GM23338 (cell line): ENCODE results near the gene L1CAM.

Experiments used
- CREB1 ChIP-seq: fragments of 250-450 bp; sonication (Bioruptor Pico); IDR thresholded peaks from 2 replicates; pipeline ENCODE4 v1.5.0; 2020; ENCODE audit warnings: low read depth, mild to moderate bottlenecking, moderate library complexity
- ETS1 ChIP-seq: IDR thresholded peaks from 2 replicates; pipeline ENCODE4 v1.6.1; 2016; ENCODE audit warnings: antibody characterized with exemption
- EZH2 ChIP-seq: fragments of 200-600 bp; sonication (generic); IDR thresholded peaks from one replicate; pipeline ENCODE4 v1.8.0; 2017; ENCODE audit warnings: antibody characterized with exemption, mild to moderate bottlenecking, low read depth; ENCODE audit not compliant: unreplicated experiment
- EZH2phosphoT487 ChIP-seq: fragments of 200-600 bp; sonication (generic); IDR thresholded peaks from one replicate; pipeline ENCODE4 v1.8.1; 2018; ENCODE audit warnings: antibody characterized with exemption; ENCODE audit not compliant: unreplicated experiment
- JUNB ChIP-seq: IDR thresholded peaks from one replicate; pipeline ENCODE4 v1.6.1; 2016; ENCODE audit warnings: antibody characterized with exemption; ENCODE audit not compliant: unreplicated experiment
- POLR2AphosphoS5 ChIP-seq: IDR thresholded peaks from 2 replicates; pipeline ENCODE4 v1.6.1; 2016; ENCODE audit warnings: antibody characterized with exemption, low read depth
- STAT1 ChIP-seq: IDR thresholded peaks from one replicate; pipeline ENCODE4 v1.6.1; 2016; ENCODE audit warnings: antibody characterized with exemption; ENCODE audit not compliant: unreplicated experiment
- ZNF114 ChIP-seq: fragments of 250-450 bp; sonication (Bioruptor Pico); IDR thresholded peaks from 2 replicates; pipeline ENCODE4 v1.5.0; 2020; ENCODE audit warnings: mild to moderate bottlenecking, moderate library complexity
- ZNF331 ChIP-seq: fragments of 250-450 bp; sonication (Bioruptor Pico); IDR thresholded peaks from 2 replicates; pipeline ENCODE4 v1.5.0; 2020; ENCODE audit warnings: low read depth, mild to moderate bottlenecking, moderate library complexity
- ZNF462 ChIP-seq: fragments of 250-450 bp; sonication (Bioruptor Pico); IDR thresholded peaks from 2 replicates; pipeline ENCODE4 v1.5.0; 2020; ENCODE audit warnings: mild to moderate bottlenecking, moderate library complexity
- TF ChIP-seq, protein P1 (sequence below), 2 experiments: fragments of 200-600 bp in 1 of 2; sonication (generic) in 1 of 2; conservative IDR thresholded peaks; 2 replicates each; pipeline versions ENCODE4 v1.5.1 to v1.6.1; 2016 to 2017; ENCODE audit warnings: antibody characterized with exemption in 2 of 2, low read depth in 2 of 2, mild to moderate bottlenecking in 2 of 2, moderate library complexity in 1 of 2
- TF ChIP-seq, protein P2 (sequence below): IDR thresholded peaks from one replicate; pipeline ENCODE4 v1.6.1; 2018; ENCODE audit warnings: antibody characterized with exemption; ENCODE audit not compliant: unreplicated experiment

DNA sequence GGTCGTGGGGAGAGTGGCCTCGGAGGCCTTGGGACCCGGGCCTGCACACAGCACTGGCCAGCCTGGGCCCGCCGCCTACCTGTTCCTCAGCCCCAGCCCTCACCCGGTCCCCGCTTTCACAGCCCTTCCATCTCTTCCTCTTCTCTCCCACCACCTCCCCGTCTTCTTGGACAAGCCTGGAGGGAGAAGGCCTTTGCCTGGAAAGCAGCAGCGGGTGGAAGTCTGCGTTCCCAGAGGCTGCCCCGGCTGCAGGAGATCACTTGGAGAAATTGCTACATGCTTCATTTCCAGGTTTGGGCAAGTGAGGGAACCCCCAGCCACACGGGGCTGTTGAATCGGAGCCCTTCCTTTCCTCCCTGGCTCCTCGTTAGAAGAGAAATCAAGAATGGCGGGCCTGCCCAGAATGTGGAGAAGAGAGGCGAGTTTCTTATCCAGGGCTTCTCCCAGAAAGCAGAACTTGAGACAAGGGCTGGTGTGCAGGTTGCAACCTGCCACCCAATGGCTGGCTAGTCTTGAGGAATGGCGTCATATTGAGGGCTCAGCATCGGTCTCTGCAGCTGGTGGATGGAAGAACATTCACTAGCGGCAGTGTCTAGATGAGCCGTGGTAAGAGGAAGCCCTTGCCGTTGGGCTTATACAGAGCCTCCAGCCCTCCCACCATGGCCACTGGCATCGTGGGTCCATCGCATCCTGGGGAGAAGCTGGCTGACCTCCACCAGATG lies 54.4 kb downstream of the L1CAM start:
- TF ChIP-seq, protein P1, sequence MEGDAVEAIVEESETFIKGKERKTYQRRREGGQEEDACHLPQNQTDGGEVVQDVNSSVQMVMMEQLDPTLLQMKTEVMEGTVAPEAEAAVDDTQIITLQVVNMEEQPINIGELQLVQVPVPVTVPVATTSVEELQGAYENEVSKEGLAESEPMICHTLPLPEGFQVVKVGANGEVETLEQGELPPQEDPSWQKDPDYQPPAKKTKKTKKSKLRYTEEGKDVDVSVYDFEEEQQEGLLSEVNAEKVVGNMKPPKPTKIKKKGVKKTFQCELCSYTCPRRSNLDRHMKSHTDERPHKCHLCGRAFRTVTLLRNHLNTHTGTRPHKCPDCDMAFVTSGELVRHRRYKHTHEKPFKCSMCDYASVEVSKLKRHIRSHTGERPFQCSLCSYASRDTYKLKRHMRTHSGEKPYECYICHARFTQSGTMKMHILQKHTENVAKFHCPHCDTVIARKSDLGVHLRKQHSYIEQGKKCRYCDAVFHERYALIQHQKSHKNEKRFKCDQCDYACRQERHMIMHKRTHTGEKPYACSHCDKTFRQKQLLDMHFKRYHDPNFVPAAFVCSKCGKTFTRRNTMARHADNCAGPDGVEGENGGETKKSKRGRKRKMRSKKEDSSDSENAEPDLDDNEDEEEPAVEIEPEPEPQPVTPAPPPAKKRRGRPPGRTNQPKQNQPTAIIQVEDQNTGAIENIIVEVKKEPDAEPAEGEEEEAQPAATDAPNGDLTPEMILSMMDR (conservative IDR thresholded peaks at IDR 0.05; ENCODE audit: low read depth in 2 of 2), result no peak
- TF ChIP-seq ETS1 (no peak), EZH2 (no peak), CREB1 (no peak), POLR2AphosphoS5 (no peak), JUNB (no peak), EZH2phosphoT487 (no peak), ZNF331 (CRISPR knock-in tag) (no peak), ZNF462 (CRISPR knock-in tag) (no peak), ZNF114 (CRISPR knock-in tag) (no peak), STAT1 (no peak)
- TF ChIP-seq, protein P2, sequence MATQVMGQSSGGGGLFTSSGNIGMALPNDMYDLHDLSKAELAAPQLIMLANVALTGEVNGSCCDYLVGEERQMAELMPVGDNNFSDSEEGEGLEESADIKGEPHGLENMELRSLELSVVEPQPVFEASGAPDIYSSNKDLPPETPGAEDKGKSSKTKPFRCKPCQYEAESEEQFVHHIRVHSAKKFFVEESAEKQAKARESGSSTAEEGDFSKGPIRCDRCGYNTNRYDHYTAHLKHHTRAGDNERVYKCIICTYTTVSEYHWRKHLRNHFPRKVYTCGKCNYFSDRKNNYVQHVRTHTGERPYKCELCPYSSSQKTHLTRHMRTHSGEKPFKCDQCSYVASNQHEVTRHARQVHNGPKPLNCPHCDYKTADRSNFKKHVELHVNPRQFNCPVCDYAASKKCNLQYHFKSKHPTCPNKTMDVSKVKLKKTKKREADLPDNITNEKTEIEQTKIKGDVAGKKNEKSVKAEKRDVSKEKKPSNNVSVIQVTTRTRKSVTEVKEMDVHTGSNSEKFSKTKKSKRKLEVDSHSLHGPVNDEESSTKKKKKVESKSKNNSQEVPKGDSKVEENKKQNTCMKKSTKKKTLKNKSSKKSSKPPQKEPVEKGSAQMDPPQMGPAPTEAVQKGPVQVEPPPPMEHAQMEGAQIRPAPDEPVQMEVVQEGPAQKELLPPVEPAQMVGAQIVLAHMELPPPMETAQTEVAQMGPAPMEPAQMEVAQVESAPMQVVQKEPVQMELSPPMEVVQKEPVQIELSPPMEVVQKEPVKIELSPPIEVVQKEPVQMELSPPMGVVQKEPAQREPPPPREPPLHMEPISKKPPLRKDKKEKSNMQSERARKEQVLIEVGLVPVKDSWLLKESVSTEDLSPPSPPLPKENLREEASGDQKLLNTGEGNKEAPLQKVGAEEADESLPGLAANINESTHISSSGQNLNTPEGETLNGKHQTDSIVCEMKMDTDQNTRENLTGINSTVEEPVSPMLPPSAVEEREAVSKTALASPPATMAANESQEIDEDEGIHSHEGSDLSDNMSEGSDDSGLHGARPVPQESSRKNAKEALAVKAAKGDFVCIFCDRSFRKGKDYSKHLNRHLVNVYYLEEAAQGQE, result no peak
